Liver (tissue), 9 donors: Measurements from ENCODE around the gene C4orf54. TPM values are rescaled to one million over a fixed set of nuclear protein-coding genes. Genes with fewer than 3 reads are reported as not detected.

Source experiments
- DNase-seq: peaks from one replicate; pipeline ENCODE4 v3.0.0-alpha.2; 2017; ENCODE audit warnings: low spot score
- H3K27ac ChIP-seq, 2 donors: one replicate each; pipeline ENCODE4 v1.7.0; 2013; ENCODE audit warnings: inconsistent platforms in 2 of 2, low read length in 2 of 2, control low read depth in 1 of 2, low read depth in 1 of 2, mild to moderate bottlenecking in 1 of 2
- H3K27me3 ChIP-seq, 4 donors: one replicate each; pipeline versions ENCODE4 v1.6.1 to v1.7.0; 2013; ENCODE audit warnings: low read length in 3 of 4, inconsistent platforms in 1 of 4, mild to moderate bottlenecking in 1 of 4, moderate library complexity in 1 of 4; ENCODE audit not compliant: control insufficient read depth in 4 of 4, insufficient read depth in 4 of 4
- H3K36me3 ChIP-seq, 4 donors: one replicate each; pipeline versions ENCODE4 v1.6.1 to v1.7.0; 2013; ENCODE audit warnings: low read length in 3 of 4, mild to moderate bottlenecking in 3 of 4, low read depth in 1 of 4, moderate library complexity in 1 of 4; ENCODE audit not compliant: control insufficient read depth in 4 of 4, insufficient read depth in 3 of 4
- H3K4me1 ChIP-seq, 4 donors: one replicate each; pipeline versions ENCODE4 v1.6.1 to v1.7.0; 2013; ENCODE audit warnings: low read length in 3 of 4, mild to moderate bottlenecking in 3 of 4, moderate library complexity in 1 of 4; ENCODE audit not compliant: control insufficient read depth in 4 of 4, insufficient read depth in 4 of 4
- H3K4me3 ChIP-seq, 3 donors: one replicate each; pipeline versions ENCODE4 v1.6.1 to v1.7.0; 2013; ENCODE audit warnings: low read length in 3 of 3, control low read depth in 1 of 3, low read depth in 1 of 3, mild to moderate bottlenecking in 1 of 3
- H3K9ac ChIP-seq, 2 donors: one replicate each; pipeline ENCODE4 v1.7.0; 2013; ENCODE audit warnings: low read length in 2 of 2, mild to moderate bottlenecking in 2 of 2, moderate library complexity in 2 of 2, control low read depth in 1 of 2, low read depth in 1 of 2
- H3K9me3 ChIP-seq, 4 donors: one replicate each; pipeline versions ENCODE4 v1.6.1 to v1.7.0; 2013; ENCODE audit warnings: low read length in 3 of 4; ENCODE audit not compliant: control insufficient read depth in 4 of 4
- EGR1 ChIP-seq, 2 donors: IDR thresholded peaks; 2 replicates each; pipeline ENCODE4 v1.6.1; 2016 to 2018; ENCODE audit warnings: antibody characterized with exemption in 2 of 2, low read depth in 2 of 2
- FOXA1 ChIP-seq: IDR thresholded peaks from 2 replicates; pipeline ENCODE4 v1.6.1; 2016; ENCODE audit warnings: antibody characterized with exemption
- FOXA2 ChIP-seq: IDR thresholded peaks from 2 replicates; pipeline ENCODE4 v1.6.1; 2016; ENCODE audit warnings: antibody characterized with exemption
- HNF4A ChIP-seq, 2 donors: conservative IDR thresholded peaks; 2 replicates each; pipeline ENCODE4 v1.6.1; 2016; ENCODE audit warnings: antibody characterized with exemption in 2 of 2, mild to moderate bottlenecking in 2 of 2
- HNF4G ChIP-seq: IDR thresholded peaks from 2 replicates; pipeline ENCODE4 v1.6.1; 2016; ENCODE audit warnings: antibody characterized with exemption
- JUND ChIP-seq, 2 donors: IDR thresholded peaks; 2 replicates each; pipeline ENCODE4 v1.6.1; 2016; ENCODE audit warnings: antibody characterized with exemption in 2 of 2
- NR2F2 ChIP-seq: IDR thresholded peaks from 2 replicates; pipeline ENCODE4 v1.6.1; 2016; ENCODE audit warnings: antibody characterized with exemption
- RAD21 ChIP-seq, 2 donors: IDR thresholded peaks; 2 replicates each; pipeline ENCODE4 v1.6.1; 2016; ENCODE audit warnings: antibody characterized with exemption in 2 of 2, mild to moderate bottlenecking in 2 of 2
- REST ChIP-seq: IDR thresholded peaks from 2 replicates; pipeline ENCODE4 v1.6.1; 2016; ENCODE audit warnings: antibody characterized with exemption, mild to moderate bottlenecking
- RXRA ChIP-seq, 2 donors: IDR thresholded peaks; 2 replicates each; pipeline ENCODE4 v1.6.1; 2017 to 2018; ENCODE audit warnings: antibody characterized with exemption in 2 of 2, mild to moderate bottlenecking in 1 of 2
- SP1 ChIP-seq: IDR thresholded peaks from 2 replicates; pipeline ENCODE4 v1.6.1; 2018; ENCODE audit warnings: antibody characterized with exemption, mild to moderate bottlenecking
- TAF1 ChIP-seq: conservative IDR thresholded peaks from 2 replicates; pipeline ENCODE4 v1.6.1; 2016; ENCODE audit warnings: antibody characterized with exemption, mild to moderate bottlenecking
- YY1 ChIP-seq: IDR thresholded peaks from 2 replicates; pipeline ENCODE4 v1.6.1; 2016; ENCODE audit warnings: antibody characterized with exemption, mild to moderate bottlenecking
- WGBS: extraction: QIAGEN DNeasy Blood & Tissue Kit; methylation state at CpG from one replicate; pipeline ENCODE4 v1.1.7; 2013; 5-methylcytosine and 5-hydroxymethylcytosine counted together
- polyA plus RNA-seq, 2 donors: library from polyadenylated mRNA; stranded (reverse) in 1 of 2; unstranded in 1 of 2; fragments of 200-250 nt in 1 of 2; fragments of >200 nt in 1 of 2; fragmentation: Nextera tagmentation in 1 of 2; extraction: Ambion mirVana in 1 of 2; gene quantifications; one replicate each; pipeline versions ENCODE4 v1.2.1 to v1.2.3, GENCODE V29; 2013 to 2015
- total RNA-seq, 2 donors: library from RNA; depleted of rRNA; stranded (reverse); fragments of >200 nt; gene quantifications; one replicate each; pipeline ENCODE4 v1.2.3, GENCODE V29; 2014
- TF ChIP-seq, protein P1 (sequence below): IDR thresholded peaks from 2 replicates; pipeline ENCODE4 v1.6.1; 2016; ENCODE audit warnings: antibody characterized with exemption
- donor health status: healthy.
- donor health status: healthy.
- donor health status: healthy.
- donor health status: healthy.
- donor health status: healthy.

The C4orf54 gene
- total and polyA plus RNA-seq, 4 donors: under 0.01 TPM; not detected in 3

DNA sequence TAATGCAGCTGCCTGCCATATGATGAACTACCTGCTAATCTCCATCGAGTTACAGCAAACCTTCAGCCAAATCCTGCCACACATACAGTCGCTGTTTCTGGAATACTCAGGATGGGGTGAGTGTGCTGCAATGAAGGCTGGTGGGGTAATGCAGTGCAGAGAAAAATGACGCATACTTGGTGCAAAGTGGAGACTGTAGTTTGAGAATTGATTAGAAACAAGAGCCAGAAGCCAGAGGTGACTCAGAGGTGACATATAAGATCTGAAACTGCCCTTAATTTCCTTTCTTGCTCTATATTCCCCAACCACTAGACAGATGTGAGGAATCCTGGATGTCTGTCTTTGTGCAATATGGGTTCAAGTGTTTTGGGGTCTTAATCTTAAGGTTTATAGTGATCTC is 22.0 kb downstream of the C4orf54 start:
- Histone ChIP-seq H3K9me3 (no peaks in the 10 kb centered on the region), H3K27ac (no peak overlapping the region), H3K4me1 (no peaks in the 10 kb centered on the region), H3K36me3 (no peaks in the 10 kb centered on the region), H3K4me3 (no peak overlapping the region), H3K9ac (no peak overlapping the region), H3K27me3 (no peaks in the 10 kb centered on the region)
- WGBS: 89% methylated on average over 3 of the region's 3 CpGs
- TF ChIP-seq TAF1: no peak
- no peak for TF ChIP-seq REST
- TF ChIP-seq NR2F2: no peak
- TF ChIP-seq SP1: no peak
- no peak for TF ChIP-seq HNF4A (conservative IDR thresholded peaks at IDR 0.05)
- TF ChIP-seq FOXA1: no peak
- TF ChIP-seq, protein P1, sequence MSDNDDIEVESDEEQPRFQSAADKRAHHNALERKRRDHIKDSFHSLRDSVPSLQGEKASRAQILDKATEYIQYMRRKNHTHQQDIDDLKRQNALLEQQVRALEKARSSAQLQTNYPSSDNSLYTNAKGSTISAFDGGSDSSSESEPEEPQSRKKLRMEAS: no peak
- TF ChIP-seq RAD21 (IDR thresholded peaks at IDR 0.05): no peak
- no peak for DNase-seq

- H3K4me1 ChIP-seq: no peaks in the 10 kb centered on the region
- WGBS: 63% methylated on average over 1 of the region's 1 CpG
These were observed 22.8 kb downstream of the C4orf54 start for GRCh38 chr4:99634742-99635360.

GRCh38 chr4:99633772-99634171 is 23.9 kb downstream of the C4orf54 start:
- H3K4me1 ChIP-seq: no peaks in the 10 kb centered on the region
- no peak overlapping the region for H3K4me3 ChIP-seq
- 96% methylated on average over 14 of the region's 14 CpGs for WGBS
- H3K9ac ChIP-seq: no peak overlapping the region
- DNase-seq: no peak
- no peaks in the 10 kb centered on the region for H3K9me3 ChIP-seq
- H3K36me3 ChIP-seq: peaks cover 0 to 5% (median 0%) of the 10 kb centered on the region in 4 donors
- no peak overlapping the region for H3K27ac ChIP-seq
- TF ChIP-seq HNF4A (conservative IDR thresholded peaks at IDR 0.05) (no peak), SP1 (no peak), EGR1 (IDR thresholded peaks at IDR 0.05; ENCODE audit: low read depth in 2 of 2) (no peak), FOXA2 (no peak), YY1 (no peak), REST (no peak), NR2F2 (no peak), JUND (IDR thresholded peaks at IDR 0.05) (no peak), TAF1 (no peak)
- TF ChIP-seq, protein P1: no peak
- H3K27me3 ChIP-seq: no peaks in the 10 kb centered on the region

More at GRCh38 chr4:99634742-99635360, 22.8 kb downstream of the C4orf54 start:
- no peaks in the 10 kb centered on the region for H3K9me3 ChIP-seq
- H3K9ac ChIP-seq: no peak overlapping the region
- TF ChIP-seq TAF1 (no peak), RXRA (IDR thresholded peaks at IDR 0.05) (no peak), HNF4G (no peak), RAD21 (IDR thresholded peaks at IDR 0.05) (no peak)
- no peak overlapping the region for H3K27ac ChIP-seq
- H3K36me3 ChIP-seq: no peaks in the 10 kb centered on the region
- no peak overlapping the region for H3K4me3 ChIP-seq
- no peaks in the 10 kb centered on the region for H3K27me3 ChIP-seq
- DNase-seq: no peak
